ENCODE results near the gene CD59.
A peak's percentile ranks its signal among the peaks of the same experiment; 100 is the strongest.

CD59 gene

GRCh38 chr11:33736148-33736812 is at the start of gene CD59:
TSS of gene CD59 (minus strand) at chr11:33736423. CDS start at chr11:33722445, 13,978 bp downstream.
- Histone ChIP-seq H3K9me3 (ENCODE audit: control insufficient read depth, insufficient read depth, low read depth, low read length) (no peaks in the 10 kb centered on the region), H3K27ac (ENCODE audit: low read depth, low read length) (peak within 1 kb of the TSS; percentile 51; the same call in 1 of the 2 replicates), H3K4me3 (ENCODE audit: low read depth, low read length) (peak within 1 kb of the TSS; percentile 89), H3K36me3 (ENCODE audit: control insufficient read depth, insufficient read depth, low read length) (peaks cover 3% of the 10 kb centered on the region; the same call in 1 of the 2 replicates), H3K4me1 (ENCODE audit: control insufficient read depth, insufficient read depth, low read length) (peaks cover 17% of the 10 kb centered on the region), H3K27me3 (ENCODE audit: control insufficient read depth, insufficient read depth, low read length) (peaks cover 15% of the 10 kb centered on the region), H3K9ac (ENCODE audit: low read length) (peak within 1 kb of the TSS; percentile 68)

GRCh38 chr11:33785609-33786008 is 49.4 kb upstream of the CD59 start:
- peaks cover 4% of the 10 kb centered on the region; the same call in 1 of the 2 replicates for H3K27me3 ChIP-seq (ENCODE audit: control insufficient read depth, insufficient read depth, low read length)
- H3K9ac ChIP-seq (ENCODE audit: low read length), result no peak overlapping the region

GRCh38 chr11:33779849-33780528 is 43.8 kb upstream of the CD59 start:
- Histone ChIP-seq H3K27ac (ENCODE audit: low read depth, low read length) (no peak overlapping the region), H3K9ac (ENCODE audit: low read length) (no peak overlapping the region), H3K36me3 (ENCODE audit: control insufficient read depth, insufficient read depth, low read length) (no peaks in the 10 kb centered on the region)

More at GRCh38 chr11:33785609-33786008, 49.4 kb upstream of the CD59 start:
- Histone ChIP-seq H3K4me3 (ENCODE audit: low read depth, low read length) (no peak overlapping the region), H3K27ac (ENCODE audit: low read depth, low read length) (no peak overlapping the region), H3K9me3 (ENCODE audit: control insufficient read depth, insufficient read depth, low read depth, low read length) (no peaks in the 10 kb centered on the region), H3K4me1 (ENCODE audit: control insufficient read depth, insufficient read depth, low read length) (no peaks in the 10 kb centered on the region), H3K36me3 (ENCODE audit: control insufficient read depth, insufficient read depth, low read length) (no peaks in the 10 kb centered on the region)

DNA sequence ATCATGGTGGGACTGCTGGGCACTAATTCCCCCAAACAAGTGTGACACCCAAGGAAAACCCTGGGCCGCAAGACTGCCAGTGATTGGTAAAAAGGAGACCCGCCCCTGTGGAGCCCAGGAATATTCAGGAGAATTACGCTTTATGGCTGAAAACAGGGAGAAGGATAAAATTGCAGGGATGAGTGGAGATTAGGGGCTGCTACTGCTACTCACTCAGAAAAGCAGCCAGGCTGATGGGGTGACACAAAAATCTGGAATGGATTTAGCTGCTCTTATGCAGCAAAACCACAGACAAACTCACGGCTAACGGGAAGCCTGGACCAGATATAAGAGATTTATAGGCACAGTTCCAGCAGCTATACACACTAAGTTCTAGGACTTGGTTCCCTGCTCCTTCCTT is 42.5 kb upstream of the CD59 start:
- Histone ChIP-seq H3K4me1 (ENCODE audit: control insufficient read depth, insufficient read depth, low read length) (peaks cover 27% of the 10 kb centered on the region), H3K9ac (ENCODE audit: low read length) (no peak overlapping the region), H3K36me3 (ENCODE audit: control insufficient read depth, insufficient read depth, low read length) (no peaks in the 10 kb centered on the region), H3K27ac (ENCODE audit: low read depth, low read length) (no peak overlapping the region), H3K4me3 (ENCODE audit: low read depth, low read length) (no peak overlapping the region), H3K27me3 (ENCODE audit: control insufficient read depth, insufficient read depth, low read length) (peaks cover 30% of the 10 kb centered on the region), H3K9me3 (ENCODE audit: control insufficient read depth, insufficient read depth, low read depth, low read length) (no peaks in the 10 kb centered on the region)

More at GRCh38 chr11:33779849-33780528, 43.8 kb upstream of the CD59 start:
- Histone ChIP-seq H3K27me3 (ENCODE audit: control insufficient read depth, insufficient read depth, low read length) (peaks cover 25% of the 10 kb centered on the region), H3K4me3 (ENCODE audit: low read depth, low read length) (no peak overlapping the region), H3K4me1 (ENCODE audit: control insufficient read depth, insufficient read depth, low read length) (peaks cover 26% of the 10 kb centered on the region), H3K9me3 (ENCODE audit: control insufficient read depth, insufficient read depth, low read depth, low read length) (no peaks in the 10 kb centered on the region)

GRCh38 chr11:33777906-33778305 is 41.7 kb upstream of the CD59 start:
- peaks cover 27% of the 10 kb centered on the region for H3K4me1 ChIP-seq (ENCODE audit: control insufficient read depth, insufficient read depth, low read length)
- no peaks in the 10 kb centered on the region for H3K9me3 ChIP-seq (ENCODE audit: control insufficient read depth, insufficient read depth, low read depth, low read length)
- H3K27ac ChIP-seq (ENCODE audit: low read depth, low read length), result no peak overlapping the region
- no peak overlapping the region for H3K9ac ChIP-seq (ENCODE audit: low read length)
- H3K36me3 ChIP-seq (ENCODE audit: control insufficient read depth, insufficient read depth, low read length), result no peaks in the 10 kb centered on the region
- no peak overlapping the region for H3K4me3 ChIP-seq (ENCODE audit: low read depth, low read length)
- H3K27me3 ChIP-seq (ENCODE audit: control insufficient read depth, insufficient read depth, low read length), result peaks cover 37% of the 10 kb centered on the region

DNA sequence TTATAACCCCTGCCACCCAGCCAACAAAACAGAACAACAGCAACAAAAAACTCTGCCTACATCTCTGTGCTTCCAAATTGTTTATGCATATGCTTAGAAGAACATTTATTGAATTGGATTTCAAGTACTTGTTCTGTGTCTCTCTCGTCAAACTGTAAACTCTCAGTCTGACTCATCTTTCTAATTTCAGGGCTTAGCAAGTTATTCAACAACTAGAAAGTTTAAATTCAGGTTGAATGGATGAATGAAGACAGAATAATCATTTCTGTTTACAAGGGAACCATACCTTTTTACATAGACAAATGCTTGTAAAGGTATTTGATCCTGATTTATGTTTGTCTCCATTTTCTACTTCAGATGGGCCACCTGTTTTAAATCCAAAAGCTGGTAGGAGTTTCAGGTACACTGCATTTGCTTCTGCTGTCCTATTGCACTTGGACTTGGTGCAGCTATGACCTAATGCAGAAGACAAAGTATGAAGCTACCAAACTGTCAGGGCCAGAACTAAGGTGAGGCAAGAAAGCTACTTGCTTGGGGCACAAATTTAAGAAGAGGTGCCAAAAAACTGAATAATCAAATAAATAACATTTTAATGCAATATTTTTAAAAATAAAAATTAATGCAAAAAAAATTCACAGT is 39.7 kb upstream of the CD59 start:
- H3K36me3 ChIP-seq (ENCODE audit: control insufficient read depth, insufficient read depth, low read length), result no peaks in the 10 kb centered on the region
- no peak overlapping the region for H3K27ac ChIP-seq (ENCODE audit: low read depth, low read length)
- H3K4me1 ChIP-seq (ENCODE audit: control insufficient read depth, insufficient read depth, low read length), result peaks cover 31% of the 10 kb centered on the region
- H3K9ac ChIP-seq (ENCODE audit: low read length), result no peak overlapping the region
- H3K4me3 ChIP-seq (ENCODE audit: low read depth, low read length), result no peak overlapping the region
- peaks cover 42% of the 10 kb centered on the region for H3K27me3 ChIP-seq (ENCODE audit: control insufficient read depth, insufficient read depth, low read length)
- no peaks in the 10 kb centered on the region for H3K9me3 ChIP-seq (ENCODE audit: control insufficient read depth, insufficient read depth, low read depth, low read length)

- Histone ChIP-seq H3K9me3 (ENCODE audit: control insufficient read depth, insufficient read depth, low read depth, low read length) (no peaks in the 10 kb centered on the region), H3K4me3 (ENCODE audit: low read depth, low read length) (peak overlapping the region; percentile 82), H3K36me3 (ENCODE audit: control insufficient read depth, insufficient read depth, low read length) (no peaks in the 10 kb centered on the region), H3K27ac (ENCODE audit: low read depth, low read length) (no peak overlapping the region), H3K4me1 (ENCODE audit: control insufficient read depth, insufficient read depth, low read length) (peaks cover 31% of the 10 kb centered on the region), H3K27me3 (ENCODE audit: control insufficient read depth, insufficient read depth, low read length) (peaks cover 39% of the 10 kb centered on the region), H3K9ac (ENCODE audit: low read length) (no peak overlapping the region)
Measured at GRCh38 chr11:33775467-33775807, 39.2 kb upstream of the CD59 start.

- no peak overlapping the region for H3K27ac ChIP-seq (ENCODE audit: low read depth, low read length)
- H3K9me3 ChIP-seq (ENCODE audit: control insufficient read depth, insufficient read depth, low read depth, low read length), result no peaks in the 10 kb centered on the region
- peak overlapping the region; percentile 31 for H3K9ac ChIP-seq (ENCODE audit: low read length)
- peaks cover 27% of the 10 kb centered on the region for H3K4me1 ChIP-seq (ENCODE audit: control insufficient read depth, insufficient read depth, low read length)
- peaks cover 39% of the 10 kb centered on the region for H3K27me3 ChIP-seq (ENCODE audit: control insufficient read depth, insufficient read depth, low read length)
- peak overlapping the region; percentile 82 for H3K4me3 ChIP-seq (ENCODE audit: low read depth, low read length)
- no peaks in the 10 kb centered on the region for H3K36me3 ChIP-seq (ENCODE audit: control insufficient read depth, insufficient read depth, low read length)
Measured at GRCh38 chr11:33774736-33775466, 38.7 kb upstream of the CD59 start.

GRCh38 chr11:33773987-33774735 is 37.9 kb upstream of the CD59 start, which contains the start of gene FBXO3:
TSS of gene FBXO3 (minus strand) at chr11:33774520. CDS start at chr11:33774497, 23 bp downstream.
- Histone ChIP-seq H3K27me3 (ENCODE audit: control insufficient read depth, insufficient read depth, low read length) (peaks cover 39% of the 10 kb centered on the region), H3K9ac (ENCODE audit: low read length) (peak within 1 kb of the TSS; percentile 36), H3K27ac (ENCODE audit: low read depth, low read length) (no peak within 1 kb of the TSS), H3K36me3 (ENCODE audit: control insufficient read depth, insufficient read depth, low read length) (no peaks in the 10 kb centered on the region), H3K4me3 (ENCODE audit: low read depth, low read length) (peak within 1 kb of the TSS; percentile 93), H3K4me1 (ENCODE audit: control insufficient read depth, insufficient read depth, low read length) (peaks cover 24% of the 10 kb centered on the region), H3K9me3 (ENCODE audit: control insufficient read depth, insufficient read depth, low read depth, low read length) (no peaks in the 10 kb centered on the region)

GRCh38 chr11:33773404-33773986 is 37.3 kb upstream of the CD59 start:
- Histone ChIP-seq H3K9me3 (ENCODE audit: control insufficient read depth, insufficient read depth, low read depth, low read length) (no peaks in the 10 kb centered on the region), H3K36me3 (ENCODE audit: control insufficient read depth, insufficient read depth, low read length) (peaks cover 3% of the 10 kb centered on the region; the same call in 1 of the 2 replicates), H3K4me3 (ENCODE audit: low read depth, low read length) (peak overlapping the region; percentile 93), H3K27ac (ENCODE audit: low read depth, low read length) (no peak overlapping the region), H3K9ac (ENCODE audit: low read length) (no peak overlapping the region), H3K4me1 (ENCODE audit: control insufficient read depth, insufficient read depth, low read length) (peaks cover 18% of the 10 kb centered on the region), H3K27me3 (ENCODE audit: control insufficient read depth, insufficient read depth, low read length) (peaks cover 39% of the 10 kb centered on the region)
